MM.1S (cell line): ENCODE data around the gene TSHZ3.

Experiments used
- DNase-seq: peaks from one replicate; pipeline ENCODE4 v3.0.0-alpha.2; 2015
- H2AFZ ChIP-seq: fragments of 300-600 bp; sonication (generic); 2 replicates; pipeline ENCODE4 v1.6.0; 2016; ENCODE audit warnings: antibody characterized with exemption, low read length
- H3F3A ChIP-seq: fragments of 300-600 bp; sonication (generic); 2 replicates; pipeline ENCODE4 v1.6.1; 2016; ENCODE audit warnings: mild to moderate bottlenecking, antibody characterized with exemption, low read length, moderate library complexity, mixed read lengths; ENCODE audit not compliant: insufficient read depth
- H3K27ac ChIP-seq: fragments of 300-600 bp; sonication (generic); 2 replicates; pipeline ENCODE4 v1.5.1; 2016; ENCODE audit warnings: mild to moderate bottlenecking, low read length
- H3K27me3 ChIP-seq: fragments of 300-600 bp; sonication (generic); replicated peaks from 2 replicates; pipeline ENCODE4 v1.6.0; 2016; ENCODE audit warnings: low read length; ENCODE audit not compliant: insufficient read depth
- H3K36me3 ChIP-seq: fragments of 300-600 bp; sonication (generic); replicated peaks from 2 replicates; pipeline ENCODE4 v1.6.1; 2016; ENCODE audit warnings: mild to moderate bottlenecking, low read length, mixed read lengths; ENCODE audit not compliant: insufficient read depth
- H3K4me1 ChIP-seq: fragments of 300-600 bp; sonication (generic); 2 replicates; pipeline ENCODE4 v1.6.1; 2016; ENCODE audit warnings: low read length, mixed read lengths
- H3K4me2 ChIP-seq: fragments of 300-600 bp; sonication (generic); 2 replicates; pipeline ENCODE4 v1.6.0; 2016; ENCODE audit warnings: low read depth, low read length
- H3K4me3 ChIP-seq: fragments of 300-600 bp; sonication (generic); 2 replicates; pipeline ENCODE4 v1.5.1; 2016; ENCODE audit warnings: low read length, mixed read lengths
- H3K79me2 ChIP-seq: fragments of 300-600 bp; sonication (generic); 2 replicates; pipeline ENCODE4 v1.6.1; 2016; ENCODE audit warnings: mixed run types, low read length, mixed read lengths
- H3K9ac ChIP-seq: fragments of 300-600 bp; sonication (generic); 2 replicates; pipeline ENCODE4 v1.6.1; 2016; ENCODE audit warnings: low read length, mixed read lengths
- H3K9me2 ChIP-seq: fragments of 300-600 bp; sonication (generic); replicated peaks from 2 replicates; pipeline ENCODE4 v1.6.1; 2016; ENCODE audit warnings: mild to moderate bottlenecking, low read length, mixed read lengths; ENCODE audit not compliant: insufficient read depth
- H3K9me3 ChIP-seq: fragments of 300-600 bp; sonication (generic); replicated peaks from 2 replicates; pipeline ENCODE4 v1.6.1; 2016; ENCODE audit warnings: mild to moderate bottlenecking, low read length, mixed read lengths; ENCODE audit not compliant: insufficient read depth
- H4K20me1 ChIP-seq: fragments of 300-600 bp; sonication (generic); 2 replicates; pipeline ENCODE4 v1.6.1; 2016; ENCODE audit warnings: mild to moderate bottlenecking, low read length, moderate library complexity, mixed read lengths; ENCODE audit not compliant: insufficient read depth
- CTCF ChIP-seq: fragments of 300-600 bp; sonication (generic); IDR thresholded peaks from 2 replicates; pipeline ENCODE4 v1.5.1; 2016; ENCODE audit warnings: antibody characterized with exemption, low read length, mixed read lengths
- EZH2 ChIP-seq: fragments of 300-600 bp; sonication (generic); optimal IDR thresholded peaks from 2 replicates; pipeline ENCODE3; 2017; ENCODE audit warnings: low read depth, mild to moderate bottlenecking, antibody characterized with exemption, low read length, mixed read lengths
- EZH2phosphoT487 ChIP-seq: fragments of 300-600 bp; sonication (generic); IDR thresholded peaks from 2 replicates; pipeline ENCODE4 v1.6.1; 2018; ENCODE audit warnings: antibody characterized with exemption, low read length

Gene TSHZ3

GRCh38 chr19:31386806-31387205, 37.6 kb upstream of the TSHZ3 start:
- Histone ChIP-seq H4K20me1 (no peaks in the 10 kb centered on the region), H3F3A (no peaks in the 10 kb centered on the region), H3K4me2 (no peak overlapping the region), H3K9me3 (no peaks in the 10 kb centered on the region), H3K36me3 (no peaks in the 10 kb centered on the region), H3K27me3 (peaks cover 2% of the 10 kb centered on the region), H3K9ac (no peak overlapping the region), H2AFZ (no peak overlapping the region), H3K9me2 (no peaks in the 10 kb centered on the region), H3K4me1 (no peaks in the 10 kb centered on the region), H3K27ac (no peak overlapping the region), H3K4me3 (no peak overlapping the region), H3K79me2 (no peaks in the 10 kb centered on the region)
- no peak for DNase-seq
- no peak for TF ChIP-seq CTCF

- Histone ChIP-seq H3K9me3 (no peaks in the 10 kb centered on the region), H3K79me2 (no peaks in the 10 kb centered on the region), H3K9ac (no peak overlapping the region), H3F3A (no peaks in the 10 kb centered on the region), H3K27ac (no peak overlapping the region), H3K4me1 (no peaks in the 10 kb centered on the region), H3K4me2 (no peak overlapping the region), H3K36me3 (no peaks in the 10 kb centered on the region), H4K20me1 (no peaks in the 10 kb centered on the region), H2AFZ (no peak overlapping the region), H3K4me3 (no peak overlapping the region), H3K9me2 (no peaks in the 10 kb centered on the region), H3K27me3 (no peaks in the 10 kb centered on the region; the same call in 1 of the 2 replicates)
- TF ChIP-seq EZH2: no peak
- no peak for DNase-seq
These were observed 36.5 kb upstream of the TSHZ3 start for GRCh38 chr19:31385744-31386143.

GRCh38 chr19:31383553-31383952, 34.3 kb upstream of the TSHZ3 start:
- DNase-seq: no peak
- Histone ChIP-seq H3K9me2 (no peaks in the 10 kb centered on the region), H3K9me3 (no peaks in the 10 kb centered on the region), H3K9ac (no peak overlapping the region), H3K4me2 (no peak overlapping the region), H3K4me3 (no peak overlapping the region), H3K4me1 (no peaks in the 10 kb centered on the region), H3K36me3 (no peaks in the 10 kb centered on the region), H3K27me3 (peaks cover 2% of the 10 kb centered on the region; the same call in 1 of the 2 replicates), H3F3A (no peaks in the 10 kb centered on the region), H3K79me2 (no peaks in the 10 kb centered on the region), H2AFZ (no peak overlapping the region), H4K20me1 (no peaks in the 10 kb centered on the region), H3K27ac (no peak overlapping the region)
- TF ChIP-seq CTCF: no peak
- no peak for TF ChIP-seq EZH2phosphoT487
- TF ChIP-seq EZH2: no peak

GRCh38 chr19:31380854-31381253, 31.6 kb upstream of the TSHZ3 start:
- H2AFZ ChIP-seq: no peak overlapping the region
- H3F3A ChIP-seq: no peaks in the 10 kb centered on the region
- no peak for DNase-seq
- no peak overlapping the region for H3K4me2 ChIP-seq
- H3K9me2 ChIP-seq: no peaks in the 10 kb centered on the region
- H3K36me3 ChIP-seq: no peaks in the 10 kb centered on the region
- no peaks in the 10 kb centered on the region for H3K4me1 ChIP-seq
- TF ChIP-seq CTCF (no peak), EZH2phosphoT487 (no peak), EZH2 (no peak)
- peaks cover 4% of the 10 kb centered on the region; the same call in 1 of the 2 replicates for H3K27me3 ChIP-seq
- H3K9me3 ChIP-seq: no peaks in the 10 kb centered on the region
- no peak overlapping the region for H3K4me3 ChIP-seq
- no peaks in the 10 kb centered on the region for H4K20me1 ChIP-seq
- no peak overlapping the region for H3K27ac ChIP-seq
- no peak overlapping the region for H3K9ac ChIP-seq
- H3K79me2 ChIP-seq: no peaks in the 10 kb centered on the region
